Fibroblast of skin of left quadriceps (primary cell): ENCODE measurements around the gene MUS81.

Experiments
- DNase-seq, 2 experiments: peaks; one replicate each; pipeline ENCODE4 v3.0.0-alpha.2; 2013; ENCODE audit warnings: low read depth in 2 of 2

Gene MUS81

GRCh38 chr11:65912845-65913244 lies 52.6 kb downstream of the MUS81 start:
- DNase-seq, result no peak

DNA sequence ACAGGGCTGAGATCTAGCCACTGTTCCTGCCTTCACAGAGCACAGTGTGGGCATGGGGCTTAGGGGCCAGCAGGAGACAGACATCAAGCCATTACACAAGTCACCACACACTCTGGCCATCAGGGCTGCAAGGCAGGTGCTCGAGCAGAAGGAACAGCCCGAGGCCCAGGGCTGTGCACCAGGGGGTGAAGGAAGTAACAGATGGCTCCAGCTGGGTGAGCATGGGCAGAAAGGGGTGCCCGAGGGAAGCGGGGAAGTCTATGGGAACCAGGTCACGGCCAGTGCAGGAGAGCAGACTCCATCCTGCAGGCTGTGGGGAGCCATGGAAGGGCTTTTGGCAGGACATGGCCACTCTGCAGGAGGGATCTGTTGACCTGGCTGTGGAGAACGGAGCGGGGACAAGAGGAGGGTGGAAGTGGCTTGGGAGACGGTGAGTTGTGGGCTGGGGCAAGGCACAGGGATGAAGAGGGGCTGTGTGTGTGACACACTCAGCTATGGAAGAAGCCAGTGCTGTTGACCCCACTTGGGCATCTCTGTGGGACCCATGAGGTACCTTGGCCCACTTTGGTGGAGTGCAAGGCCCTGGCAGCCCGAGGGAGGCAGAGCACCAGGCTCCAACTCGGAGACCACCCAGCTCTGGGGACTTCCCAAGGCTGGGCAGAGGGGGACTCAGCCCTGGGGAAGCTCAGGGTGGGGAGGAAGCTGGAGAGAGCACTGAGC lies 55.0 kb downstream of the MUS81 start:
- DNase-seq, result no peak

DNA sequence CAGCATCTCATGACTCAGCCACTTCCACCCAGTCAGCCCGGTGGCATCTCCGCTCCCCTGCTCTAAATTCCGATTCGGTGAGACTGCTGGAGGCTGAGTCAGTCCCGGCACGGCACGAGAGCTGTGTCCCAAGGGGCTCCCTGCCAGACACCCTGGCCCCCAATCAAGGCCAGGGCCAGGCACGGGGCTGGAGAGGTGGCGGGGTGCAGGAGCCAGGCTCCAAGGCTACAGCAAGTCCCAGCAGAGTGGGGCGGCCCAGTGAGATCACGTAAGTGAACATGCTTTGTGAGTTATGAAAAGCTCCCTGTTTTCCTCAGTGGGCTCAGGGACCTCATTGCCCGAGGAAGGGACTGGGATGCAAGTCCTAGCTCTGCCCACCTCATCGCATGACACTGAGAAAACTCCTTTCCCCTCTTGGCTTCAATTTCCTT lies 55.6 kb downstream of the MUS81 start:
- peak; percentile 93 to 94 for DNase-seq
